Left ventricle myocardium inferior (tissue), 1 donor: ENCODE measurements around the gene CACNA1I. TPM values are rescaled to one million over a fixed set of nuclear protein-coding genes. Genes with fewer than 3 reads are reported as not detected.

ENCODE experiments used
- DNase-seq: peaks from one replicate; pipeline ENCODE4 v3.0.0-alpha.2; 2020
- H3K27ac ChIP-seq: fragments of 200-600 bp; replicated peaks from 2 replicates; pipeline ENCODE4 v1.8.0; 2021
- H3K27me3 ChIP-seq: fragments of 200-600 bp; 2 replicates; pipeline ENCODE4 v1.8.0; 2021; ENCODE audit warnings: low read depth
- H3K36me3 ChIP-seq: fragments of 200-600 bp; 2 replicates; pipeline ENCODE4 v1.8.0; 2021
- H3K4me1 ChIP-seq: fragments of 200-600 bp; 2 replicates; pipeline ENCODE4 v1.8.0; 2021
- H3K4me3 ChIP-seq: fragments of 200-600 bp; 2 replicates; pipeline ENCODE4 v1.8.0; 2021; ENCODE audit warnings: mild to moderate bottlenecking, moderate library complexity
- H3K9me3 ChIP-seq: fragments of 200-600 bp; replicated peaks from 2 replicates; pipeline ENCODE4 v1.8.0; 2021
- intact Hi-C: fragments of 100-400 bp; cut with micrococcal nuclease; formaldehyde crosslinking; loops from one replicate; pipeline ENCODE4 v1.11.0; 2022
- total RNA-seq: library from RNA; stranded (reverse); fragmentation: NEBNext Ultra II Directional; extraction: Animal tissue kit (Norgen Biotek cat#: 25700); gene quantifications from one replicate; pipeline ENCODE4 v1.2.1, GENCODE V29; 2021
- TF ChIP-seq, protein P1 (sequence below): fragments of 200-600 bp; IDR thresholded peaks from 2 replicates; pipeline ENCODE4 v1.8.0; 2021; ENCODE audit warnings: antibody characterized with exemption, mild to moderate bottlenecking, borderline replicate concordance
- donor health status: DM: no; HTN: yes; CAD: no; lungs with severe emphysema.

Gene CACNA1I
- total RNA-seq, 1 donor from 2014 or later: 0.05 TPM

DNA sequence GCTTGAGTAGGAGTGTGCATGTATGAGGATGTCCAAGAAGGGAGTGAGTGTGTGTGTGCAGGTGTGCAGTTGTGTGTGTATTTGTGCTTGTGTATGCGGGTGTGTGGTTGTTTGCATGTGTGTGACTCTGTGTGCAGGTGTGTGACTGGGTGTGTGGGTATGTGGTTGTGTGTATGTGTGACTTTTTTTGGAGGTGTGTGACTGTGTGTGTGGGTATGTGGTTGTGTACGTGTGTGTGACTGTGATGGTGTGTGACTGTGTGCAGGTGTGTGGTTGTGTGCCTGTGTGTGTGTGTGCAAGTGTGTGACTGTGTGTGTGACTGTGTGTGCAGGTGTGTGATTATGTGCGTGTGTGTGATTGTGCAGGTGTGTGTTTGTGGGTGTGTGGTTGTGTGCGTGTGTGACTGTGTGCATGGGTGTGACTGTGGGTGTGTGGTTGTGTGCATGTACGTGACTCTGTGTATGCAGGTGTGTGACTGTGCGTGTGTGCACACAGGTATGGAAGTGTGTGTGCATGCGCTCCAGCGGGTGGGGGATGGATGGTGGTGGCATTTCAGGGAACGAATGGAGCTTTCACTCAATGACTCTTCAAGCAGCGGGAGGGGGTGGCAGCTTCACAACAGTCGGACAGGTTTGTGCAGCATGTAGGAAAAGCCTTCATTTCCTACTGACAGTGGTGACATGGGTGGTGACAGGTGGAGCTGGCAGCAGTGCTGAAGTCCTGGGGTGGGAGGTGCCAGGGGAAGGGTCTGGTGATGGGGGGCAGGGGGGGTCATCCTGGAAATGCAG lies 47.6 kb downstream of the CACNA1I start:
- Histone ChIP-seq H3K4me3 (no peak overlapping the region), H3K27ac (no peak overlapping the region), H3K36me3 (no peaks in the 10 kb centered on the region), H3K27me3 (peaks cover 96% of the 10 kb centered on the region), H3K9me3 (no peaks in the 10 kb centered on the region), H3K4me1 (no peaks in the 10 kb centered on the region)
- intact Hi-C loops: no loop called here
- no peak for DNase-seq
- TF ChIP-seq, protein P1, sequence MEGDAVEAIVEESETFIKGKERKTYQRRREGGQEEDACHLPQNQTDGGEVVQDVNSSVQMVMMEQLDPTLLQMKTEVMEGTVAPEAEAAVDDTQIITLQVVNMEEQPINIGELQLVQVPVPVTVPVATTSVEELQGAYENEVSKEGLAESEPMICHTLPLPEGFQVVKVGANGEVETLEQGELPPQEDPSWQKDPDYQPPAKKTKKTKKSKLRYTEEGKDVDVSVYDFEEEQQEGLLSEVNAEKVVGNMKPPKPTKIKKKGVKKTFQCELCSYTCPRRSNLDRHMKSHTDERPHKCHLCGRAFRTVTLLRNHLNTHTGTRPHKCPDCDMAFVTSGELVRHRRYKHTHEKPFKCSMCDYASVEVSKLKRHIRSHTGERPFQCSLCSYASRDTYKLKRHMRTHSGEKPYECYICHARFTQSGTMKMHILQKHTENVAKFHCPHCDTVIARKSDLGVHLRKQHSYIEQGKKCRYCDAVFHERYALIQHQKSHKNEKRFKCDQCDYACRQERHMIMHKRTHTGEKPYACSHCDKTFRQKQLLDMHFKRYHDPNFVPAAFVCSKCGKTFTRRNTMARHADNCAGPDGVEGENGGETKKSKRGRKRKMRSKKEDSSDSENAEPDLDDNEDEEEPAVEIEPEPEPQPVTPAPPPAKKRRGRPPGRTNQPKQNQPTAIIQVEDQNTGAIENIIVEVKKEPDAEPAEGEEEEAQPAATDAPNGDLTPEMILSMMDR: no peak

DNA sequence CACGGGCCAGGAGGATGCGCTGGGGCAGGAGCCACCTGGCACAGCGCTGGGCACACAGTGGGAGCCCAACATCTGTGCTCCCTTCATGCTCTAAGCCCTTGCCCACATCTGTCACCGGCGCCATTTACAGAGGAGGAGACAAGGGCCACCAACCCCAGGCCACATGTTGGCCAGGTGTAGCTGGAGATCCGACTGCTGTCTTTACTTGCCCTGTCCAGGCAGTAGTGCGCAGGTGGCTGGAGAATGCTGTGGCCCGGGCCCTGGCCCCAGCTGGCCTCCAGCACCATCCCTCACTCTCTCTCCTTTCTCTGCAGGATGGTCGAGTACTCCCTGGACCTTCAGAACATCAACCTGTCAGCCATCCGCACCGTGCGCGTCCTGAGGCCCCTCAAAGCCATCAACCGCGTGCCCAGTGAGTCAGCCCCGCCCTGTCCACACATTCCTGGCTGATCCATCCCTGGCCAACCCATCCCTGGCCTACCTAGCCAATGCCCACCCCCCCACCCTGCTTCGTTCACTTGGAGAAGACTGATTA lies 48.5 kb downstream of the CACNA1I start:
- Histone ChIP-seq H3K27ac (no peak overlapping the region), H3K36me3 (no peaks in the 10 kb centered on the region), H3K9me3 (no peaks in the 10 kb centered on the region), H3K27me3 (peaks cover 96% of the 10 kb centered on the region), H3K4me1 (no peaks in the 10 kb centered on the region), H3K4me3 (no peak overlapping the region)
- no peak for DNase-seq
- intact Hi-C loops: no loop called here
- TF ChIP-seq, protein P1: no peak

DNA sequence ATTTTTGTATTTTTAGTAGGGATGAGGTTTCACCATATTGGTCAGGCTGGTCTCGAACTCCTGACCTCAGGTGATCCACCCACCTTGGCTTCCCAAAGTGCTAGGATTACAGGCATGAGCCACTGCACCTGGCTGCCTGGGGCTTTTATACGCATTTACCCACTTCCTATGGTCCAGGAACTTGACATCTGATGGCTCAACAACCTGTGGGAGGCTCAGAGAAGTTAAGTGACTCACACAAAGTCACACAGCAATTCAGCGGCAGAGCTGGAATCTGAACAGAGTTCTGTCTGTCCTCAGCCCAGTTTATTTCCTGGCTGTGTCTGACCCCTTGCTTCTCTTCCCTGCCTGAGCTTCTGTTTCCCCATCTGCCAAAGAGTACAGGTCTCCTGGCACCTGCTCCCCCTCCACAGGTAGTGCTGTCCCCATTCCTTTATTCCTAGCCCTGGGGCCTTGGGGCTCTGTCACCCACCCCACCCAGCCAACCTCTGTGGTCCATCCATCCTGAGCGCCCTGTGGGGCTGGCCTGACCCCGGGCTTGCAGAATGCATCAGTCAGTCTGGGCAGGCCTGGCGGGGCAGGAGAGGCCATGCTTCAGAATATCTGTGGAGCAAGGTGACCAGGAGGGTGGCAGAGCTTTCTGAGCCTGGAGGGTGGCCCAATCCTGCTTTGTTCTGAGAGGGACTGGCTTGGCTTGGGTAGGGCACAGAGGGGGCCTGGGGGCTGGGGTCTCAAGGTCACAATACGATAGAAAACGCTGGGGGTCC lies 50.6 kb downstream of the CACNA1I start:
- no peaks in the 10 kb centered on the region for H3K36me3 ChIP-seq
- no peak overlapping the region for H3K27ac ChIP-seq
- TF ChIP-seq, protein P1: no peak
- no peaks in the 10 kb centered on the region for H3K4me1 ChIP-seq
- no peak for DNase-seq
- no peaks in the 10 kb centered on the region for H3K9me3 ChIP-seq
- H3K27me3 ChIP-seq: peaks cover 96% of the 10 kb centered on the region
- intact Hi-C loops: no loop called here
- H3K4me3 ChIP-seq: no peak overlapping the region

DNA sequence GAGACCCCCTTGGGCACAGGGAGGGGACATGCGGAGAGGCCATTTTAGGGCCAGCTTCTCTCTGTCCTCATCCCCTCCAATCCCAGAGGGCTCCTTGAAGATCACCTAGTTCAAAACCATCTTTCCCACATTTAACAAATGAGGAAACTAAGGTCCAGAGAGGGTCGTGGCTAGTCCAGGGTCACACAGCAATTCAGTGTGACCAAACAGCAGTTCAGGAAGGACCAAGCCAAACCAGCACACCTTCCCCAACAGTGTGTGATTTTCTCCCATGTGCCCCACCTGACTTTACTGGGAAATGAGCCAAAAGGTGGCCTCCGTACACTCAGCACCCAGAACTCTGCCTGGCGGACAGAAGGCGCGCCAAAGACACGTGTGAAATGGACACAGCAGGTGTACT lies 51.3 kb downstream of the CACNA1I start:
- DNase-seq: no peak
- intact Hi-C loops: no loop called here
- no peak overlapping the region for H3K27ac ChIP-seq
- no peaks in the 10 kb centered on the region for H3K4me1 ChIP-seq
- TF ChIP-seq, protein P1: no peak
- H3K9me3 ChIP-seq: no peaks in the 10 kb centered on the region
- peaks cover 96% of the 10 kb centered on the region for H3K27me3 ChIP-seq
- H3K4me3 ChIP-seq: no peak overlapping the region
- no peaks in the 10 kb centered on the region for H3K36me3 ChIP-seq

DNA sequence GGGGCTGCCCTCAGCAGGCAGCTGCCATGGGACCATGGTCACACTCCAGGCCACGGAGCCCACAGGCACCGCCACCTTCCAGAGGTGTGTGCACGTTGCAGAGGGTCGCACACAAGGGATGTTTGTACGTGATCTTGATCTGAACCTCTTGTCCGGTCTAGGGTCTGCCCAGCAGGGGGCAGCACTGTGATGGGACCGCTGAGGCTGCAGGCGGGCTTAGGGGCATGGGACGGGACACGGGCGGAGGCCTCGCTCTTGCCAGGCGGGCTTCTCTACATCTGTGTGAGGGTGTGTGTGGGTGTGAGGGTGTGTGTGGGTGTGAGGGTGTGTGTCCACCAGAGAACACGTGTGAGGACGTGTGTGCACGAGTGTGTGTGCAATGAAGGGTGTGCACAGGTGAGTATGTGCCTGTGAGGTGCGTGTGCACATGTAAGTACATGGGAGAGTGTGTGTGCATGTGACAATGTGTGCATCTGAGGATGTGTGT lies 52.4 kb downstream of the CACNA1I start:
- DNase-seq: peak; percentile 52
- TF ChIP-seq, protein P1: peak; percentile 69
- Histone ChIP-seq H3K4me3 (no peak overlapping the region), H3K27ac (no peak overlapping the region), H3K9me3 (no peaks in the 10 kb centered on the region), H3K4me1 (no peaks in the 10 kb centered on the region), H3K27me3 (peaks cover 97% of the 10 kb centered on the region), H3K36me3 (no peaks in the 10 kb centered on the region)
- intact Hi-C loops: no loop called here
